ENCODE measurements around the gene MRAP. TPM values are rescaled to one million over a fixed set of nuclear protein-coding genes. Genes with fewer than 3 reads are reported as not detected.

MRAP gene
- total RNA-seq, 3 donors from 2014 or later (not counting 1 experiment from before 2014, with no cell fraction given), result not detected

- Histone ChIP-seq H3K4me3 (ENCODE audit: low read length) (no peak overlapping the region), H3K27ac (ENCODE audit: low read length) (no peak overlapping the region), H3K27me3 (ENCODE audit: control insufficient read depth, insufficient read depth, low read length) (no peaks in the 10 kb centered on the region), H3K4me1 (ENCODE audit: control insufficient read depth, insufficient read depth, low read length) (no peaks in the 10 kb centered on the region), H3K36me3 (ENCODE audit: control insufficient read depth, insufficient read depth, low read length) (no peaks in the 10 kb centered on the region), H3K9me3 (ENCODE audit: control insufficient read depth, insufficient read depth, low read length) (no peaks in the 10 kb centered on the region)
- H3K9me3 Mint-ChIP-seq, result no peaks in the 10 kb centered on the region
- H3K27me3 Mint-ChIP-seq (ENCODE audit: low read depth in 2 of 2), result no peaks in the 10 kb centered on the region
- ATAC-seq, result no peak
- no peak overlapping the region for H3K4me3 Mint-ChIP-seq
- no peak overlapping the region for H3K27ac Mint-ChIP-seq
- no peaks in the 10 kb centered on the region for H3K36me3 Mint-ChIP-seq
- DNase-seq, result no peak
- 100% methylated on average over 1 of the region's 2 CpGs for WGBS (ENCODE audit: insufficient coverage)
- TF ChIP-seq CTCF (IDR thresholded peaks at IDR 0.05), result no peak
- intact Hi-C loops (cut with micrococcal nuclease), result no loop called here
- H3K4me1 Mint-ChIP-seq, result no peaks in the 10 kb centered on the region
Observed at GRCh38 chr21:32301596-32301995, 2.9 kb downstream of the MRAP start.

GRCh38 chr21:32302560-32302959 lies 3.9 kb downstream of the MRAP start:
- WGBS (ENCODE audit: insufficient coverage), result 96% methylated on average over 6 of the region's 6 CpGs
- no peaks in the 10 kb centered on the region for H3K9me3 ChIP-seq (ENCODE audit: control insufficient read depth, insufficient read depth, low read length)
- no peak for ATAC-seq
- H3K36me3 ChIP-seq (ENCODE audit: control insufficient read depth, insufficient read depth, low read length), result no peaks in the 10 kb centered on the region
- H3K27me3 ChIP-seq (ENCODE audit: control insufficient read depth, insufficient read depth, low read length), result no peaks in the 10 kb centered on the region
- Mint-ChIP-seq H3K4me3 (no peak overlapping the region), H3K9me3 (no peaks in the 10 kb centered on the region), H3K4me1 (no peaks in the 10 kb centered on the region), H3K27ac (no peak overlapping the region), H3K36me3 (no peaks in the 10 kb centered on the region), H3K27me3 (ENCODE audit: low read depth in 2 of 2) (no peaks in the 10 kb centered on the region)
- TF ChIP-seq CTCF (IDR thresholded peaks at IDR 0.05), result no peak
- H3K27ac ChIP-seq (ENCODE audit: low read length), result no peak overlapping the region
- intact Hi-C loops (cut with micrococcal nuclease), result no loop called here
- DNase-seq, result no peak
- H3K4me3 ChIP-seq (ENCODE audit: low read length), result no peak overlapping the region
- H3K4me1 ChIP-seq (ENCODE audit: control insufficient read depth, insufficient read depth, low read length), result no peaks in the 10 kb centered on the region

- Histone ChIP-seq H3K27ac (ENCODE audit: low read length) (no peak overlapping the region), H3K27me3 (ENCODE audit: control insufficient read depth, insufficient read depth, low read length) (no peaks in the 10 kb centered on the region), H3K4me1 (ENCODE audit: control insufficient read depth, insufficient read depth, low read length) (no peaks in the 10 kb centered on the region), H3K4me3 (ENCODE audit: low read length) (no peak overlapping the region), H3K9me3 (ENCODE audit: control insufficient read depth, insufficient read depth, low read length) (no peaks in the 10 kb centered on the region), H3K36me3 (ENCODE audit: control insufficient read depth, insufficient read depth, low read length) (peaks cover under 1% of the 10 kb centered on the region)
- WGBS (ENCODE audit: insufficient coverage), result no CpG with 5 or more reads among the region's 1 CpG
- ATAC-seq (no peak), DNase-seq (no peak)
- no peaks in the 10 kb centered on the region for H3K4me1 Mint-ChIP-seq
- no peak for TF ChIP-seq CTCF (IDR thresholded peaks at IDR 0.05)
- H3K9me3 Mint-ChIP-seq, result no peaks in the 10 kb centered on the region
- H3K27me3 Mint-ChIP-seq (ENCODE audit: low read depth in 2 of 2), result no peaks in the 10 kb centered on the region
- intact Hi-C loops (cut with micrococcal nuclease), result no loop called here
- no peak overlapping the region for H3K4me3 Mint-ChIP-seq
- no peaks in the 10 kb centered on the region for H3K36me3 Mint-ChIP-seq
- peak overlapping the region in 1 of 2 donors; percentile 60 for H3K27ac Mint-ChIP-seq
Observed at GRCh38 chr21:32303385-32303784, 4.7 kb downstream of the MRAP start.

GRCh38 chr21:32304998-32305397 lies 6.3 kb downstream of the MRAP start:
- Histone ChIP-seq H3K4me3 (ENCODE audit: low read length) (no peak overlapping the region), H3K4me1 (ENCODE audit: control insufficient read depth, insufficient read depth, low read length) (no peaks in the 10 kb centered on the region), H3K9me3 (ENCODE audit: control insufficient read depth, insufficient read depth, low read length) (no peaks in the 10 kb centered on the region), H3K27me3 (ENCODE audit: control insufficient read depth, insufficient read depth, low read length) (no peaks in the 10 kb centered on the region), H3K27ac (ENCODE audit: low read length) (no peak overlapping the region), H3K36me3 (ENCODE audit: control insufficient read depth, insufficient read depth, low read length) (peaks cover 2% of the 10 kb centered on the region)
- H3K4me3 Mint-ChIP-seq, result no peak overlapping the region
- H3K27ac Mint-ChIP-seq, result no peak overlapping the region
- no peaks in the 10 kb centered on the region for H3K4me1 Mint-ChIP-seq
- intact Hi-C loops (cut with micrococcal nuclease), result no loop called here
- WGBS (ENCODE audit: insufficient coverage), result 92% methylated on average over 7 of the region's 7 CpGs
- DNase-seq (no peak), ATAC-seq (no peak)
- H3K9me3 Mint-ChIP-seq, result no peaks in the 10 kb centered on the region
- no peak for TF ChIP-seq CTCF (IDR thresholded peaks at IDR 0.05)
- H3K27me3 Mint-ChIP-seq (ENCODE audit: low read depth in 2 of 2), result no peaks in the 10 kb centered on the region
- H3K36me3 Mint-ChIP-seq, result no peaks in the 10 kb centered on the region
